GM18858 (cell line): ENCODE results near the gene GGN.

ENCODE experiments used
- ATAC-seq: cut with Tn5 transposase; IDR thresholded peaks from one replicate; pipeline ENCODE4 v1.9.1; 2021; ENCODE audit not compliant: unreplicated experiment

Gene GGN

GRCh38 chr19:38388349-38389100 lies 691 bp upstream of the GGN start, which contains the start of gene SPRED3:
Gene SPRED3, plus strand, starts transcription at chr19:38388697. Its CDS starts 1,606 bp downstream, at chr19:38390303.
- no peak for ATAC-seq

DNA sequence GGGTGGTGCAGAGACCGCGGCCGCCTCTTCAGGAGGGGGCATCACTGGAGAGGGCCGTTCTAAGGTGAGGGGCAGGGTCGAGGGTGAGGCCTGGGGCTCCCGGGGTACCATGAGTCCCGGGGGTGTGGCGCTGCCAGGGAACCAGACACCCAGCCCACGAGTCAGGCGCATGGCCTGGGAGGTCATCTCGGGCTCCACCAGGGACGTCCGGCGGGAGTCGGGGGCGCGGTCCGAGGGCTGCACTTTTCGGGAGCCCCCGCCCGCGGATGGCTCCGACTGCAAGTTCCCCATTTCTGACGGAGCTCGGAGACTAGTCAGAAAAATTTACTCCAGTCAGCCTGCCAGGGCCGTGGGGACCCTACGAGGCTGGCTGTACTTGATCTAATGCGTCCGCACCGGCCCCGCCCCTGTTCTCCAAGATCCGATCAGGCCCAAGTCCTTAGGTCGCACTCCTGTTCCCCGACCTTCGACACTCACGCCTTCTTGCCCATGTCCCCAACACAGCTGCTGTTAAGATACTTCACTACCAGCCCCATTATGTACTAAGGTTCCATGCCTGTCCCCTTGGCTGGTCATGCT lies 774 bp downstream of the GGN start:
- ATAC-seq, result no peak

GRCh38 chr19:38386300-38386970 lies 1.4 kb downstream of the GGN start:
- ATAC-seq, result no peak

DNA sequence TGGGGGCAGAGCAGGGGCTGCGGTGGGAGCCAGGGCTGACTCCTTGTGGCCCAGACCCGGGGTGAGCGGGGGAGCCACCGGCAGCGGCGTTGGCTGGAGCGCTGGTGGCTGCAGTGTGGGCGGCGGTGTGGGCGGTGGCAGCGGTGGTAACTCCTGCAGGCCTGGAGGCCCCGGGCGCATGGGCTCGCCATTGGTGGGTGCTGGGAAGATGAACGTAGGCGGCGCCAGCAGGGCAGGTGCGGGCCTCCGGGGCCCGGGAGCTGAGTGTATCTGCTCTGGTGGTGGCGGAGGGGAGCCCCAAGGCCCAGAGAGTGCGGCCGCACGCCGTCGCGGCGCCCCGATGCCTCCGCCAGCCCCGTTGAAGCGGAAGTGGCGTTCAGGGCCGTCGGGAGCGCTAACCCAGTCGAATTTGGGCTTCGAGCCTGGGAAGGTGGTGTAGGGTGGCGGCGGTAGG lies 2.0 kb downstream of the GGN start:
- no peak for ATAC-seq

DNA sequence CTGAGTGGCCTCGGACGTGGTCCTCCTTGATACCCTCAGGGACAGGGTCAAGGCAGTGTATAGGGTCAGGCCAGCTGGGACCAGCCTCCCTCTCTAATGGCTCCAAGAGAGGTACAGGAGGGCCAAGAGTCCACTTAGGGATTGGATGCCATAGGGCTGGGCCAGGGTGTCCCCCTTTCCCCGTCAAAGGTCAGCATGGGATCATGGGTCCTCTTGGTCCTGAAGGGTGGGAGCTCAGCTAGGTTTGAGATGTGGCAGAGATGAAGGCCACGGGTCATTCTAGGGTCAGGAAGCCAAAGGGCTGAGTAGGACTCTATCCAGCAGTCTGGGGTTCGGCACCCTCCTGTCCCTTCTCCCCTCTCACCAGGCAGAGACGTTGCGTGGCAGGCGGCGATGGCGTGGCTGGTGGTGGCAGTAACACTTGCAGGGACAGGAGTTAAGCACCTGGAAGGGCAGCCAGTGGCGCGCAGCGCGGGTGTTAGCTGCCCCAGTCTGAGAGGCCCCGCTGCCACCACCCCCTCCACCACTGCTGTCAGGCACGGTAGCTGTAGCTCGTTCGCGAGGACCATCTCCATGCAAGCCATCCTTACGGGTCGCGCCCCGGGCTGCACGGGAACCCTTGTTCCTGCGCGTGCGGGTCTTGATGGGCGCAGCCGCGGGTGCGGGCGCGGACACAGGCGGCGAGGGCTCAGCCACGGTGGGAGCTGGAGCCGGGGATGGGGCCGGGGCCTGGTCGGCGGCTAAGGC lies 2.6 kb downstream of the GGN start:
- no peak for ATAC-seq

GRCh38 chr19:38384209-38385027 lies 3.4 kb downstream of the GGN start:
- no peak for ATAC-seq

DNA sequence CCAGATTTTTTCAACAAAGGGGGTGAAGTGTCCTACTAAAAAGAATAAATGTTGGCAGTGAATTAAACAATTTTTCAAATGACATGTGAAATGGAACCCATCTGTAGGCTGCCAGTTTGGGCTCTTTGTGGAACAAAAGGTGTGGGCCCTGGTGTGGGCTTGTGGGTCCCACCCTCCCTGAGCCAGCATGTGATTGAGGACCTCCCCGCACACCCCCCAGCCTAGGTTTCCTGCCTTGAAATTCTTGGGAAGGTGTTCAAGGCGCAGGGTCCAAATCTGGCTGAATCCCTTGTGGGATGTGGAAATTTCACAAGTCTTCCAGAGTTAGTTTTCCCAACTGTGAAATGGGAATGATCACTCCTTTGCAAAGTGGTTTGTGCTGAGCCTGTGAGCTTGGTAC lies 4.1 kb downstream of the GGN start:
- ATAC-seq, result no peak

GRCh38 chr19:38383184-38383583 lies 4.7 kb downstream of the GGN start:
- ATAC-seq, result no peak

GRCh38 chr19:38381138-38381537 lies 6.7 kb downstream of the GGN start:
- ATAC-seq, result no peak

- no peak for ATAC-seq
Observed at GRCh38 chr19:38378866-38379265, 9.0 kb downstream of the GGN start.

- ATAC-seq, result no peak
Observed at GRCh38 chr19:38377052-38377451, 10.8 kb downstream of the GGN start.

GRCh38 chr19:38376576-38376975 lies 11.3 kb downstream of the GGN start:
- no peak for ATAC-seq

GRCh38 chr19:38375748-38376147 lies 12.1 kb downstream of the GGN start:
- no peak for ATAC-seq

DNA sequence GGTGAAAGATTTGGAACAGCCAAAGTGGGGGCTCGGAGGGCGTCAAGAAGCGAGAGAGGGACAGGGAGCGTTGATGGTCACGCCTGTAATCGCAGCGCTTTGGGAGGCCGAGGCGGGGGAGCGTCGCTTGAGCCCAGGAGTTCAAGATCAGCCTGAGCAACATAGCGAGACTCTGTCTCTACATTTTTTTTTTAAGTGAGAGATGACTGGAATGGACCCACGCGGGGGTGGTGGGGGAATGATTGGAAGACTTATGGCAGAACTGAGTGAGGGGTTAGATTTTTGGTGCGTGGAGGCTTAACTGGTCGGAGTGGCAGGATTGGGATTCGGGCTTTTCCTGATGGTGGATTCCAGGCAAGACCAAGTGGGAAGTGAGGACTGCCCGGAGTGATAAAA lies 12.7 kb downstream of the GGN start:
- no peak for ATAC-seq

- peak; percentile 92 for ATAC-seq
Observed at GRCh38 chr19:38374332-38375097, 13.3 kb downstream of the GGN start, which contains the start of gene PSMD8. Gene PSMD8, plus strand, starts transcription at chr19:38374571. Its CDS starts 31 bp downstream, at chr19:38374602.

GRCh38 chr19:38373907-38374331 lies 13.9 kb downstream of the GGN start:
- no peak for ATAC-seq

- no peak for ATAC-seq
Observed at GRCh38 chr19:38371081-38371480, 16.8 kb downstream of the GGN start.

DNA sequence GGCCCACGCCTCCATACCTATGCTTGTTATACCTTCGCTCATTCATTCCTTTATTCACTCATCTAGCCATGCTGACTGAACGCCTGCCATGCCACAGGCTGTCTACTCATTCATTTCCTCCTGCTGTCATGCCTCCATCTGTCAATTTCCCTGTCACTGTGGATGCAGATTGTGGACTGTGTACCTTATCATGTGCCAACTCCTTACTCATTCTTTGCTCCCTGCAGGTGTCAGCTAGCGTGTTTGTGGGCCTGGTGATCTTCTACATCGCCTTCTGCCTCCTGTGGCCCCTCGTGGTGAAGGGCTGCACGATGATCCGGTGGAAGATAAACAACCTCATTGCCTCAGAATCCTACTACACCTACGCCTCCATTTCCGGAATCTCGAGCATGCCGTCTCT lies 17.5 kb downstream of the GGN start:
- no peak for ATAC-seq

DNA sequence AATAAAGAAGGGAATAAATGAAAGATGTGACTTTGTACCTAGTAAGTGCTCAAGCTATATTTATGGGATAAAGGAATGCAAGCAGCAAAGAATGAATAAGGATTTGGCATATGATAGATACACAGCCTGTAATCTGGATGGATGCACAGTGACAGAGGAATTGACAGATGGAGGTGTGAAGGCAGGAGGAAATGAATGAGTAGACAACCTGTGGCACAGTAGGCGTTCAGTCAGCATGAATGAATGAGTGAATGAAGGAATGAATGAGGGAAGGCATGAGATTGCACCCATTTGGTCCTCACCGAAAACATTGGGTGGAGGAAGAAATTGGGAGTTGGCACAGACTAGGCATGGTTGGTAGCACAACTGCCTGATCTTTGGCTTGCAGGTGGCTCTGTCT lies 18.2 kb downstream of the GGN start:
- ATAC-seq, result no peak

GRCh38 chr19:38367041-38367440 lies 20.8 kb downstream of the GGN start:
- ATAC-seq, result no peak
